Testis (tissue), 2 donors: ENCODE results near the gene RNF223.

Experiments
- POLR2A ChIP-seq: fragments of 450-650 bp; IDR thresholded peaks from one replicate; pipeline ENCODE4 v1.6.1; 2017; ENCODE audit warnings: antibody characterized with exemption, mild to moderate bottlenecking, moderate library complexity
- TF ChIP-seq, protein P1 (sequence below), 3 experiments: fragments of 450-650 bp in 2 of 3; fragments of 200-600 bp in 1 of 3; sonication (generic) in 1 of 3; IDR thresholded peaks; one replicate each; pipeline ENCODE4 v1.5.1; 2016 to 2019; ENCODE audit warnings: antibody characterized with exemption in 3 of 3, mild to moderate bottlenecking in 2 of 3, moderate library complexity in 1 of 3

DNA sequence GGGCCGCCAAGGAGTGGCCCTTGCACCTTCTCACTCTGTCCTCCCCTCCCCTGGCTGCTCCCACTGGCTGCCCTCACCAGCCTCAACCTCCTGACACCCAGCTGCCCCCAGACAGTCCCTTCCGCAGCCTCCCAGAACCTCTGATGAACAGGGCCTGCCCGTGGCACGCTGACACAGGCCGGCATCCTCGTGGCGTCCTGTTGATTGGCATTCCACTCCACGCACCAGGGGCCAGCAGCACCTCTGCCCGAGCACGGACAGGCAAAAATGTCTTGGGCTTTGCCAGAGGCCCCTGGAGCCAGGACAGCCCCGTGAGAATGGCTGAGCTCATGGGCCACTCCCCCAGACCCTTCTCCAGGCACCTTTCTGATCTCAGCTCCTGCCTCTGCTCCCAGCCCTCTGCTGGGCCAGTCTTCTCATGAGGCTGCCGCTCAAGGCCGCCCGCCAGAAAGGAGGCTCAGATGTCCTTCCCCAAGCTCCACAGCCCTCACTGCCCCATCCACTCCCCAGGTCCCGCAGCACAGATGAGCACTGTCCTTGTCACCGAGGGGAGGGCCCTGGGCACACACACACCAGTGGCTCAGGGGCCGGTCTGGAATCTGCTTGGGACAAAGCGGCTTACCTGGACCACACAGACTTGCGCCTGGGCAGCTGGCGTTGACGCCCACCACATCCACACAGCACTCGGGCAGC is 15.8 kb upstream of the RNF223 start:
- TF ChIP-seq, protein P1, sequence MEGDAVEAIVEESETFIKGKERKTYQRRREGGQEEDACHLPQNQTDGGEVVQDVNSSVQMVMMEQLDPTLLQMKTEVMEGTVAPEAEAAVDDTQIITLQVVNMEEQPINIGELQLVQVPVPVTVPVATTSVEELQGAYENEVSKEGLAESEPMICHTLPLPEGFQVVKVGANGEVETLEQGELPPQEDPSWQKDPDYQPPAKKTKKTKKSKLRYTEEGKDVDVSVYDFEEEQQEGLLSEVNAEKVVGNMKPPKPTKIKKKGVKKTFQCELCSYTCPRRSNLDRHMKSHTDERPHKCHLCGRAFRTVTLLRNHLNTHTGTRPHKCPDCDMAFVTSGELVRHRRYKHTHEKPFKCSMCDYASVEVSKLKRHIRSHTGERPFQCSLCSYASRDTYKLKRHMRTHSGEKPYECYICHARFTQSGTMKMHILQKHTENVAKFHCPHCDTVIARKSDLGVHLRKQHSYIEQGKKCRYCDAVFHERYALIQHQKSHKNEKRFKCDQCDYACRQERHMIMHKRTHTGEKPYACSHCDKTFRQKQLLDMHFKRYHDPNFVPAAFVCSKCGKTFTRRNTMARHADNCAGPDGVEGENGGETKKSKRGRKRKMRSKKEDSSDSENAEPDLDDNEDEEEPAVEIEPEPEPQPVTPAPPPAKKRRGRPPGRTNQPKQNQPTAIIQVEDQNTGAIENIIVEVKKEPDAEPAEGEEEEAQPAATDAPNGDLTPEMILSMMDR (IDR thresholded peaks at IDR 0.05) = no peak
- no peak for TF ChIP-seq POLR2A
